HL-60 (cell line): ENCODE data around the gene TTC28.

ENCODE experiments used
- CTCF ChIP-seq: IDR thresholded peaks from one replicate; pipeline ENCODE4 v1.5.1; 2011; ENCODE audit warnings: low read length, control low read depth, inconsistent platforms; ENCODE audit not compliant: insufficient read depth
- GABPA ChIP-seq: IDR thresholded peaks from 2 replicates; pipeline ENCODE4 v1.6.1; 2012; ENCODE audit warnings: low read depth
- POLR2AphosphoS5 ChIP-seq: IDR thresholded peaks from 2 replicates; pipeline ENCODE4 v1.6.1; 2012; ENCODE audit warnings: low read depth
- REST ChIP-seq: IDR thresholded peaks from 2 replicates; pipeline ENCODE4 v1.6.1; 2012; ENCODE audit warnings: low read depth; ENCODE audit not compliant: insufficient replicate concordance
- SPI1 ChIP-seq: IDR thresholded peaks from 2 replicates; pipeline ENCODE4 v1.6.1; 2012; ENCODE audit warnings: low read depth, mild to moderate bottlenecking, borderline replicate concordance

DNA sequence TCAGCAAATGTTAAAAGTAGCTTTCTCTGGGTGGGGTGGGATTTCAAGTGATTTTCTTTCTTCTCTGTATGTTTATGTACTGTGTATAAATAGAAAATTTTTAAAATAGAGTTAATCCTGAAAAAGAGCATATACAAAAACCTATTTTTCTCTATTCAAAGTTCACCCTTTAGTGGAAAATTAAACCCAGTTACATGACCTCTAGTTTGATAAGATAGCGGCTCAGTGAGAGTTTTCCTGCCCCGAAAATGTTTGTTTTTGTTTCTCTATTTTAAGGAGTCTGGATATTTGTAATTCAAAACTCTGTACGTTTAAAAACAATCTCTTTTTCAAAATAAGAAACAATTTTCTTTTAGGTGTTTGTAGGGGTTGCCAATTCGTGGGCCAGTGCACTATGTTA is 718.5 kb downstream of the TTC28 start:
- TF ChIP-seq CTCF, result no peak
- TF ChIP-seq POLR2AphosphoS5, result no peak
- no peak for TF ChIP-seq REST
- no peak for TF ChIP-seq SPI1
- TF ChIP-seq GABPA, result no peak
